Renal pelvis (tissue), 4 donors: Measurements from ENCODE around the gene AIMP1. TPM values are rescaled to one million over a fixed set of nuclear protein-coding genes. Genes with fewer than 3 reads are reported as not detected.

Source experiments
- DNase-seq: peaks from one replicate; pipeline ENCODE4 v3.0.0-alpha.2; 2013
- polyA plus RNA-seq, 3 donors: library from polyadenylated mRNA; unstranded; fragments of 120-200 nt; gene quantifications; one replicate each; pipeline ENCODE4 v1.2.1, GENCODE V29; 2013; ENCODE audit not compliant: insufficient read length in 3 of 3

Gene AIMP1
- polyA plus RNA-seq, 3 donors: 63.4 to 77.1 (median 68.3) TPM

GRCh38 chr4:106339431-106339830, 23.1 kb downstream of the AIMP1 start:
- no peak for DNase-seq

GRCh38 chr4:106340774-106341173, 24.4 kb downstream of the AIMP1 start:
- DNase-seq: no peak

GRCh38 chr4:106343865-106344646, 27.7 kb downstream of the AIMP1 start:
- DNase-seq: no peak

GRCh38 chr4:106344647-106344970, 28.3 kb downstream of the AIMP1 start:
- DNase-seq: no peak

- DNase-seq: no peak
Measured at GRCh38 chr4:106347167-106347566, 30.8 kb downstream of the AIMP1 start.

GRCh38 chr4:106351016-106351415, 34.7 kb downstream of the AIMP1 start:
- DNase-seq: no peak

- no peak for DNase-seq
Measured at GRCh38 chr4:106353786-106354185, 37.4 kb downstream of the AIMP1 start.

- DNase-seq: no peak
Measured at GRCh38 chr4:106355193-106355592, 38.8 kb downstream of the AIMP1 start.

- DNase-seq: no peak
Measured at GRCh38 chr4:106358899-106359298, 42.5 kb downstream of the AIMP1 start.

GRCh38 chr4:106362086-106362825, 45.9 kb downstream of the AIMP1 start:
- DNase-seq: no peak

- DNase-seq: no peak
Measured at GRCh38 chr4:106364282-106364681, 47.9 kb downstream of the AIMP1 start.

- no peak for DNase-seq
Measured at GRCh38 chr4:106365613-106366012, 49.3 kb downstream of the AIMP1 start.

- DNase-seq: no peak
Measured at GRCh38 chr4:106366026-106366425, 49.7 kb downstream of the AIMP1 start.

GRCh38 chr4:106367072-106367471, 50.7 kb downstream of the AIMP1 start:
- DNase-seq: no peak

- no peak for DNase-seq
Measured at GRCh38 chr4:106368678-106369077, 52.3 kb downstream of the AIMP1 start, which contains the start of gene GIMD1. Gene GIMD1 (minus strand): TSS chr4:106368778. CDS start chr4:106367435, 1,343 bp downstream.

- DNase-seq: peak; percentile 67
Measured at GRCh38 chr4:106369456-106370060, 53.2 kb downstream of the AIMP1 start.

GRCh38 chr4:106370214-106370613, 53.9 kb downstream of the AIMP1 start:
- DNase-seq: no peak

GRCh38 chr4:106371161-106371560, 54.8 kb downstream of the AIMP1 start:
- DNase-seq: no peak

- no peak for DNase-seq
Measured at GRCh38 chr4:106373026-106373425, 56.7 kb downstream of the AIMP1 start.

- DNase-seq: no peak
Measured at GRCh38 chr4:106380179-106380578, 63.8 kb downstream of the AIMP1 start.

GRCh38 chr4:106384878-106385277, 68.5 kb downstream of the AIMP1 start:
- no peak for DNase-seq

- DNase-seq: no peak
Measured at GRCh38 chr4:106385853-106386393, 69.6 kb downstream of the AIMP1 start.

GRCh38 chr4:106395582-106395981, 79.2 kb downstream of the AIMP1 start:
- no peak for DNase-seq
